Sigmoid colon (tissue), 7 donors: ENCODE measurements around the gene CACNA1D. TPM values are rescaled to one million over a fixed set of nuclear protein-coding genes. Genes with fewer than 3 reads are reported as not detected.

Experiments
- DNase-seq: peaks from one replicate; pipeline ENCODE4 v3.0.0-alpha.2; 2019
- H3K27ac ChIP-seq, 4 donors: fragments of 200-600 bp; sonication (generic); one replicate each; pipeline ENCODE4 v1.5.1; 2016 to 2019; ENCODE audit warnings: mild to moderate bottlenecking in 1 of 4
- H3K27me3 ChIP-seq, 3 donors: fragments of 200-600 bp; sonication (generic); one replicate each; pipeline ENCODE4 v1.5.1; 2019; ENCODE audit warnings: mild to moderate bottlenecking in 1 of 3
- H3K36me3 ChIP-seq, 4 donors: fragments of 200-600 bp; sonication (generic); one replicate each; pipeline ENCODE4 v1.5.1; 2016 to 2019
- H3K4me1 ChIP-seq, 4 donors: fragments of 200-600 bp; sonication (generic); one replicate each; pipeline ENCODE4 v1.5.1; 2017 to 2019
- H3K4me3 ChIP-seq, 4 donors: fragments of 200-600 bp; sonication (generic); one replicate each; pipeline ENCODE4 v1.5.1; 2017 to 2019; ENCODE audit warnings: mild to moderate bottlenecking in 2 of 4, moderate library complexity in 1 of 4
- H3K9me3 ChIP-seq, 4 donors: fragments of 200-600 bp in 3 of 4; sonication (generic) in 3 of 4; one replicate each; pipeline versions ENCODE4 v1.5.1 to v1.6.1; 2013 to 2019
- CTCF ChIP-seq, 4 experiments: fragments of 450-650 bp in 3 of 4; fragments of 200-600 bp in 1 of 4; IDR thresholded peaks; one replicate each; pipeline ENCODE4 v1.5.1; 2016 to 2019; ENCODE audit warnings: antibody characterized with exemption in 4 of 4, mild to moderate bottlenecking in 3 of 4, moderate library complexity in 2 of 4
- EP300 ChIP-seq, 4 donors: sonication (generic); formaldehyde crosslinking; IDR thresholded peaks; one replicate each; pipeline ENCODE4 v1.6.1; 2017; ENCODE audit warnings: antibody characterized with exemption in 4 of 4
- POLR2A ChIP-seq, 2 donors: fragments of 450-650 bp; IDR thresholded peaks; one replicate each; pipeline ENCODE4 v1.6.1; 2016; ENCODE audit warnings: antibody characterized with exemption in 2 of 2, mild to moderate bottlenecking in 2 of 2, moderate library complexity in 2 of 2
- POLR2AphosphoS5 ChIP-seq, 4 donors: sonication (generic); formaldehyde crosslinking; IDR thresholded peaks; one replicate each; pipeline ENCODE4 v1.6.1; 2017; ENCODE audit warnings: antibody characterized with exemption in 4 of 4
- whole genome bisulfite sequencing, 2 donors: extraction: QIAGEN DNeasy Blood & Tissue Kit; methylation state at CpG; one replicate each; pipeline ENCODE4 v1.1.7; 2013; 5-methylcytosine and 5-hydroxymethylcytosine counted together
- intact Hi-C: fragments of 100-400 bp; cut with DNase I; formaldehyde crosslinking; loops from one replicate; pipeline ENCODE4 v1.15.1; 2023
- polyA plus RNA-seq, 3 donors: library from polyadenylated mRNA; stranded (reverse); fragments of 200-250 nt; gene quantifications; one replicate each; pipeline ENCODE4 v1.2.3, GENCODE V29; 2013
- total RNA-seq, 4 donors: library from RNA; depleted of rRNA; stranded (reverse); fragments of >200 nt; gene quantifications; one replicate each; pipeline ENCODE4 v1.1.0, GENCODE V29; 2016
- donor health status: healthy with polysubstance abuse.
- donor health status: Bipolar disorder and iron deficiency.
- donor health status: healthy.

The CACNA1D gene
- total and polyA plus RNA-seq, 7 donors: 1.2 to 9.7 (median 4.8) TPM

- Histone ChIP-seq H3K27ac (no peak overlapping the region), H3K4me1 (peaks cover 0 to 18% (median 0%) of the 10 kb centered on the region in 4 donors), H3K36me3 (no peaks in the 10 kb centered on the region), H3K27me3 (no peaks in the 10 kb centered on the region), H3K9me3 (no peaks in the 10 kb centered on the region), H3K4me3 (no peak overlapping the region)
- intact Hi-C loops: no loop called here
- no peak for TF ChIP-seq POLR2A (IDR thresholded peaks at IDR 0.05)
- TF ChIP-seq POLR2AphosphoS5 (IDR thresholded peaks at IDR 0.05): no peak
- TF ChIP-seq EP300 (IDR thresholded peaks at IDR 0.05): no peak
- TF ChIP-seq CTCF (IDR thresholded peaks at IDR 0.05): no peak
- WGBS, 2 donors: 73 to 75% methylated on average over 4 of the region's 4 CpGs
- peak; percentile 22 for DNase-seq
Observed at GRCh38 chr3:53805463-53806159, 311.2 kb downstream of the CACNA1D start.

GRCh38 chr3:53806182-53807116 is 312.0 kb downstream of the CACNA1D start:
- DNase-seq: peak; percentile 52
- Histone ChIP-seq H3K27me3 (no peaks in the 10 kb centered on the region), H3K9me3 (no peaks in the 10 kb centered on the region), H3K4me3 (no peak overlapping the region), H3K27ac (no peak overlapping the region), H3K4me1 (peaks cover 0 to 18% (median 0%) of the 10 kb centered on the region in 4 donors), H3K36me3 (no peaks in the 10 kb centered on the region)
- 18 to 69% methylated on average over 10 of the region's 10 CpGs for WGBS, 2 donors
- intact Hi-C loops: no loop called here
- no peak for TF ChIP-seq POLR2AphosphoS5 (IDR thresholded peaks at IDR 0.05)

GRCh38 chr3:53807117-53807810 is 312.9 kb downstream of the CACNA1D start:
- TF ChIP-seq POLR2A (IDR thresholded peaks at IDR 0.05) (no peak), EP300 (IDR thresholded peaks at IDR 0.05) (no peak), CTCF (IDR thresholded peaks at IDR 0.05) (no peak), POLR2AphosphoS5 (IDR thresholded peaks at IDR 0.05) (no peak)
- Histone ChIP-seq H3K9me3 (no peaks in the 10 kb centered on the region), H3K4me1 (peaks cover 0 to 18% (median 0%) of the 10 kb centered on the region in 4 donors), H3K4me3 (no peak overlapping the region), H3K27ac (no peak overlapping the region), H3K36me3 (no peaks in the 10 kb centered on the region), H3K27me3 (no peaks in the 10 kb centered on the region)
- peak; percentile 57 for DNase-seq
- intact Hi-C loops: no loop called here
- WGBS, 2 donors: 58 to 79% methylated on average over 15 of the region's 15 CpGs

GRCh38 chr3:53808496-53808895 is 314.1 kb downstream of the CACNA1D start:
- H3K4me1 ChIP-seq: peaks cover 0 to 18% (median 0%) of the 10 kb centered on the region in 4 donors
- intact Hi-C loops: no loop called here
- H3K9me3 ChIP-seq: no peaks in the 10 kb centered on the region
- H3K4me3 ChIP-seq: no peak overlapping the region
- H3K27me3 ChIP-seq: no peaks in the 10 kb centered on the region
- H3K36me3 ChIP-seq: no peaks in the 10 kb centered on the region
- 95 to 96% methylated on average over 13 of the region's 13 CpGs for WGBS, 2 donors
- TF ChIP-seq POLR2A (IDR thresholded peaks at IDR 0.05) (no peak), POLR2AphosphoS5 (IDR thresholded peaks at IDR 0.05) (no peak), EP300 (IDR thresholded peaks at IDR 0.05) (no peak), CTCF (IDR thresholded peaks at IDR 0.05) (no peak)
- DNase-seq: peak; percentile 25
- no peak overlapping the region for H3K27ac ChIP-seq
